Activated CD4-positive, alpha-beta T cell treated with anti-CD3 and anti-CD28 coated beads, Interleukin-2, amount 10 ng/mL, durations not matched to agents 7 days and 5 days (primary cell): ENCODE measurements around the gene ELFN2. TPM values are rescaled to one million over a fixed set of nuclear protein-coding genes. Genes with fewer than 3 reads are reported as not detected.
"Not testable (repeated sequence)": the region's sequence is repeated elsewhere in the genome, so short reads cannot be mapped to it uniquely, and the experiment has no call there.

Source experiments
- CTCF ChIA-PET: fragments of 350-600 bp; sonication (Branson Sonifier 250); formaldehyde crosslinking; loops from one replicate; lab custom pipeline; 2021; ENCODE audit warnings: antibody characterized with exemption; lab: Charles Lee
- POLR2A ChIA-PET: fragments of 350-600 bp; sonication (Branson Sonifier 250); formaldehyde crosslinking; loops from one replicate; lab custom pipeline; 2021; ENCODE audit warnings: antibody characterized with exemption; lab: Charles Lee
- DNase-seq: peaks from one replicate; pipeline ENCODE4 v3.0.0-alpha.2; 2020
- H3K27ac Mint-ChIP-seq: one replicate; pipeline ENCODE4 v1.8.0; 2021; ENCODE audit warnings: mild to moderate bottlenecking, moderate library complexity, mixed read lengths
- H3K27me3 Mint-ChIP-seq: one replicate; pipeline ENCODE4 v1.8.0; 2021; ENCODE audit warnings: mixed read lengths
- H3K36me3 Mint-ChIP-seq: one replicate; pipeline ENCODE4 v1.8.0; 2021; ENCODE audit warnings: low read depth, mixed read lengths
- H3K4me1 Mint-ChIP-seq: one replicate; pipeline ENCODE4 v1.8.0; 2021; ENCODE audit warnings: mixed read lengths
- H3K4me3 Mint-ChIP-seq: one replicate; pipeline ENCODE4 v1.8.0; 2021; ENCODE audit warnings: mild to moderate bottlenecking, moderate library complexity, mixed read lengths
- H3K9me3 Mint-ChIP-seq: one replicate; pipeline ENCODE4 v1.8.0; 2021; ENCODE audit warnings: mixed read lengths
- total RNA-seq, 2 experiments: library from RNA; stranded (reverse); gene quantifications; one replicate each; pipeline ENCODE4 v1.2.3, GENCODE V29; 2021

Gene ELFN2
- total RNA-seq, 2 experiments from 2014 or later, result 0.10 to 0.23 TPM

DNA sequence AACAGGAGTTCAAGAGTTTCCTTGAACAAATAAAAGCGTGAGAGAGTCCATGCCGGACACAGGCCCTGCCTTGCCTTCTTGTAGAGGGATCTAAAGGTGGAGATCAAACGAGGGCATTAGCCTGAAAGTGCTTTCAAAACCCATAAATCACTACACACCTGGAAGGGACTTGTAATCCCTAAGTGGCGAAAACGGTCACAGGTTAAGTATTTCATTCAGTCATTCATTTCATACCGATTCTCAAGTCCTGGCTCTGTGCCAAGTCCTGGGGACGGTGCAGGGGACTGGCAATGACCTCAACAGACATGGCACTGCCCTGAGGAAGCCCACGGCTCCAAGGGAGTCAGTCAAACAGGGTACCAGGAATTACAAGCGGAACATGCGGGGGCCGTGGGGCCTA is 26.6 kb downstream of the ELFN2 start:
- H3K27ac Mint-ChIP-seq, result no peak overlapping the region
- peaks cover 1% of the 10 kb centered on the region for H3K27me3 Mint-ChIP-seq
- no peaks in the 10 kb centered on the region for H3K9me3 Mint-ChIP-seq
- H3K4me1 Mint-ChIP-seq, result no peaks in the 10 kb centered on the region
- CTCF ChIA-PET, result interaction anchor here (0.6 kb wide), 1 partner anchor 39 kb away, joined by 3 read pairs; no protein-coding TSS in a partner anchor
- H3K36me3 Mint-ChIP-seq, result no peaks in the 10 kb centered on the region
- POLR2A ChIA-PET, result no interaction called here
- no peak overlapping the region for H3K4me3 Mint-ChIP-seq
- DNase-seq, result no peak

DNA sequence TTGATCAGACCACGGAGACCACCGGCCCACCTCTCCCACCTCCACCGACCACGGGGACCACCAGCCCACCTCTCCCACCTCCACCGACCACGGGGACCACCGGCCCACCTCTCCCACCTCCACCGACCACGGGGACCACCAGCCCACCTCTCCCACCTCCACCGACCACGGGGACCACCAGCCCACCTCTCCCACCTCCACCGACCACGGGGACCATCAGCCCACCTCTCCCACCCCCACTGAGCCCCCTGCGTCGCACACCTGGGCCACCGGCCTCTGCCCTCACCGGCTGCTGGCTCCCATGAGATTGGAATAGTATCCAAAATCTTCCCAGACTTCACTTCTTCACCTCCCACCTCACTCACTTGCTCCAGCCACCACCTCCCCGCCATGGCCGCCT is 27.8 kb downstream of the ELFN2 start:
- H3K4me3 Mint-ChIP-seq, H3K27me3 Mint-ChIP-seq, CTCF ChIA-PET, DNase-seq, H3K36me3 Mint-ChIP-seq, H3K9me3 Mint-ChIP-seq, H3K4me1 Mint-ChIP-seq, H3K27ac Mint-ChIP-seq, POLR2A ChIA-PET: not testable (repeated sequence)

DNA sequence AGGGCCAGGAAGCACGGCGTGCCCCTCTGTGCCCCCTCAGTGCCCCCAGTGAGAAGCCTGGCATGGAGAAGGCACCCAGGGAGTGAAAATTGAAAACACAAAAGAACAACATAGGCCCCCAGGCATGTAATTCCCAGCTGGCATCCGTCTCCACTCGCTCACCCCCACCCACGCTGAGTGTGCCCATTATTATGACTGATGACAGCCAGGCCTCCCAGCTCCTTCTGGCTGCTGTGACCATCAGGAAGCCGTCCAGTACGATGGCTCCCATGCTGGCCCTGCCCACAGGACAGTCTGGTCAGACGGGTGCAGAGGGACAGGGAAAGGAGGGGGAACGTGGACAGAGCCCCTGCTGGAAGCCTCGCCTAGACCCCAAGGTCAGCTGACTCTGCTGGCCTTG is 30.1 kb downstream of the ELFN2 start:
- Mint-ChIP-seq H3K27me3 (peaks cover 1% of the 10 kb centered on the region), H3K36me3 (no peaks in the 10 kb centered on the region), H3K27ac (no peak overlapping the region), H3K9me3 (no peaks in the 10 kb centered on the region), H3K4me1 (no peaks in the 10 kb centered on the region), H3K4me3 (no peak overlapping the region)
- ChIA-PET CTCF (no interaction called here), POLR2A (no interaction called here)
- DNase-seq, result no peak

DNA sequence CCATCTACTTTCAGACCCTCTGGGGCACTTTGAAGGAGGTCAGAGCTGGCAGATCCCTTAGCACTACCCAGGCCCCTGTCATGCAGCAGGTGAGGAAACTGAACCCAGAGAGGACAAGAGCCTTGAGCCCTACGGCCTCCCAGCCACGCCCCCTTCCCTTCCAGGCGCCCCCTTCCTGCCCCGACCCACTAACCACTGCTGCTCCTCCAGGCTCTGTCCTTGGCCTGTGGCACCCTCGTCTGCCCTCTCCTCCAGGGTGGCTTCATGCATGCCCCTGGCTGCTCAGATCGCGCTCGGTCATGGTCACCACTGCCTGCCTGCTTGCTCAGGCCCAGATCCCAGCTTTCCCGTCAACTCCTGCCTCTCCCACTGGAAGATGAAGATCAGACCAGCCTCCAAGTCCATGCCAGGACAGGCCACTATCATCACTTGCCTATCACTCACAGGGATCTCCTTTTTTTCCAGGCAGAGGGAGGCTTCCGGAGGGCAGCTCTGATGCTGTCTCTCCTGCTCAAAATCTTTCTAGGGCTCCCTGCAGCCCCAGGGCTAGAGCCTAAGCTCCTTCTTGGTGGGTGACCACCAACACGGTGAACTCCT is 30.7 kb downstream of the ELFN2 start:
- Mint-ChIP-seq H3K27me3 (peaks cover 1% of the 10 kb centered on the region), H3K9me3 (no peaks in the 10 kb centered on the region), H3K4me1 (no peaks in the 10 kb centered on the region), H3K36me3 (no peaks in the 10 kb centered on the region), H3K27ac (no peak overlapping the region), H3K4me3 (no peak overlapping the region)
- CTCF ChIA-PET, result interaction anchor here (1.0 kb wide), 1 partner anchor 12 kb away, joined by 5 read pairs; no protein-coding TSS in a partner anchor
- no peak for DNase-seq
- POLR2A ChIA-PET, result no interaction called here

DNA sequence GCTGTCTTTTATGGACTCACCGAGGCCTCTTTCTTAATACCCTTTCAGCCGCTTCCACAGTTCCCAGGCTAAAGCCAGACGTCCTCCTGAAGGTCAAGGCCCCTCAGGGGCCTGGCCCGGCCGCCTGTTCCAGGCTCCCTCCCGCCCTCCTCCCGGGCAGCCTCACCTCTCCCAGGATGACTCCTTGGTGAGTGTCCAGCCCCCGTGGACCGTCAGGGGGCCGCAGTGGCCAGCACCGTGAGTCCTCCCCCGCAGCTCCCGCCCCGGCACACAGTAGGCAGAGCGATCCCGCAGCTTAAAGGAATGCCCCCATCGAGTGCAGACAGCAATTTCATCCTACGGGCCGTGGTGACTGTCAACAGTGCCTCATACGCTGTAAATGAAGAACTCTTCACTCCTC is 32.9 kb downstream of the ELFN2 start:
- Mint-ChIP-seq H3K4me3 (no peak overlapping the region), H3K27ac (no peak overlapping the region), H3K36me3 (no peaks in the 10 kb centered on the region), H3K27me3 (peaks cover 1% of the 10 kb centered on the region), H3K4me1 (no peaks in the 10 kb centered on the region), H3K9me3 (no peaks in the 10 kb centered on the region)
- POLR2A ChIA-PET, result no interaction called here
- CTCF ChIA-PET, result no interaction called here
- no peak for DNase-seq

DNA sequence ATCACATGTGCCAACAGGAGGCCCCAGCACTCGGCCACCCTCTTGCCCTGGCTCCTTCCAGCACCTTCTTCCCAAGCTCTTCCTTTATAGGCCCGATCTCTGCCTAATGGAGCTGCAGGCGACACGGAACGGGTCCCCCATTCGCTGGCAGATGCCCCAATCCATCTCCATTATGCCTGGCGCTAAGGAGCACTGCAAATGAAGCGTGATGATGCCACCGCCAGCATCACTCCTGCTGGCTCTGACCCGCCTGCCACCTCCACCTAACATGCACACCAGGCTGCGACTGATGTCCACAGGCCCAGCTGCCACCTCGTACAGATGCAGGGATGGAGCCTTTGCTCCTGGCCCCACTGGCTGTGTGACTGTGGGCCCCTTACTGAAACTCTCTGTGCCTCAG is 33.5 kb downstream of the ELFN2 start:
- no peaks in the 10 kb centered on the region for H3K9me3 Mint-ChIP-seq
- no peaks in the 10 kb centered on the region for H3K4me1 Mint-ChIP-seq
- no peak for DNase-seq
- no peak overlapping the region for H3K27ac Mint-ChIP-seq
- ChIA-PET POLR2A (no interaction called here), CTCF (interaction anchor here (0.6 kb wide), 1 partner anchor 112 kb away, joined by 3 read pairs; no protein-coding TSS in a partner anchor)
- no peaks in the 10 kb centered on the region for H3K36me3 Mint-ChIP-seq
- H3K4me3 Mint-ChIP-seq, result no peak overlapping the region
- H3K27me3 Mint-ChIP-seq, result peaks cover 1% of the 10 kb centered on the region

DNA sequence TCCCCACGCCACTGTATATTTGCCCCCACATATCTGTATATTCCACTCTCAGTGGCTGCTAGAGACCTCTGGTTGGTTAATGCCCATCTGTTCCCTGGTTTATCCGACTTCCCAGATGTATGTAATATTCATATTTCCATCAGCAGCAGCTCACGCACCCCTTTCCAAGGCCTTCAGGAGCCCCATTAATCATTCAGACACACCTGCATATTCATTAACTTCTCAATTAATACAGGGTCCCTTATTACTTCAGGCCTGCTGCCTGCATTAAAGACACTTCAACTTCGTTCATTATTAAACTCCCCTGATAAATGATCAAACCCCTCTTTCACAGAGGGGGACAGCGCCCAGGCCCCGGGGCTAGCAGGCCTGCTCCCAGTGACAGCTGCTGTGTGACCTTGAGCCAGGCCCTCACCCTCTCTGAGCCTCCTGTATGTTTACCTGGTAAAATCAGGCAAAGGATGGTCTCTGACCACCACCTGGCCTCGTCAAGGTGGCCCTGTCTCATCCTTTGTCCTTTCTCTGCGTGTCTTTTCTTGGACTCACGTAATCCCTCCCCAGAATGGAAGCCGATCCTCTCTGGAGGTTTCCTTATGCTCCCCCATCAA is 34.5 kb downstream of the ELFN2 start:
- ChIA-PET POLR2A (no interaction called here), CTCF (no interaction called here)
- H3K4me1 Mint-ChIP-seq, result no peaks in the 10 kb centered on the region
- no peak for DNase-seq
- no peaks in the 10 kb centered on the region for H3K9me3 Mint-ChIP-seq
- H3K27me3 Mint-ChIP-seq, result peaks cover 1% of the 10 kb centered on the region
- H3K36me3 Mint-ChIP-seq, result no peaks in the 10 kb centered on the region
- H3K27ac Mint-ChIP-seq, result no peak overlapping the region
- no peak overlapping the region for H3K4me3 Mint-ChIP-seq

DNA sequence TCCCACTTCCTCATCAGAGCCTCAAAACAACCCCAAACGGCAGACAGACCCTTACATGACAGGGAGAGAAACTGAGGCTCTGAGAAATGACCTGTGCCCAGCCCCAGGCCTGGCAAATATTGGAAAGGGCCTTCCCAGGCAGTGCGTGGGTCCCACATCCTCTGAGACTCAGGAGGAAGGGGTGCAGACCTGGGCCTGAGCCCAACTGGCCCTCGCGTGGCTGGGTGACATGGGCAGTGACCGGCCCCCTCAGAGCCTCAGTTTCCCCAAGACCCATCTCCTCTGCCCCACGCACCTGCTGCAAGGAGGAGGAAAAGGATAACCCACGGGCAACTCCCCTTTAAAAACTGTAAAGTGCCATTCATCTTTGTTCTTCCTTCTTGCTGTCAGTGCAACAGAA is 35.6 kb downstream of the ELFN2 start:
- no peaks in the 10 kb centered on the region for H3K36me3 Mint-ChIP-seq
- H3K9me3 Mint-ChIP-seq, result no peaks in the 10 kb centered on the region
- ChIA-PET CTCF (no interaction called here), POLR2A (no interaction called here)
- peaks cover 1% of the 10 kb centered on the region for H3K27me3 Mint-ChIP-seq
- H3K4me1 Mint-ChIP-seq, result no peaks in the 10 kb centered on the region
- H3K4me3 Mint-ChIP-seq, result no peak overlapping the region
- DNase-seq, result no peak
- no peak overlapping the region for H3K27ac Mint-ChIP-seq

DNA sequence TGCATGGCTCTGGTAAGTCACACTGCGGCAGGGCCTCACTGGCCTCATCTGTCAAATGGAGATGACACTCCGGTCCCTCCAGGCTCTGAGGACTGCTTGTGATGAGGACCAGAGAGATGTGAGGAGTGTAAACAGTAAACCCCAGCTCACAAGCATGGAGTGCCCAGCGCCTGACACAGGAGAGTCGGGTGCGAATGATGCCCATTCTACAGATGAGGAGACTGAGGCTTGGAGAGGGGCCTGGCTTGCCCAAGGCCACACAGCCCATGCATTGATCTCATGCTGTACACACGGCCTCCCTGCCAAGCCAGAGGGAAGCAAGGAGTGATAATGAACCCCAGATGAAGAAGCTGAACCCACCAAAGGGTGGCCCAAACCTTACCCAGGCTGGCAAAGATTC is 37.2 kb downstream of the ELFN2 start:
- POLR2A ChIA-PET, result no interaction called here
- H3K27ac Mint-ChIP-seq, result no peak overlapping the region
- no peaks in the 10 kb centered on the region for H3K27me3 Mint-ChIP-seq
- H3K9me3 Mint-ChIP-seq, result no peaks in the 10 kb centered on the region
- no peaks in the 10 kb centered on the region for H3K36me3 Mint-ChIP-seq
- no peak for DNase-seq
- CTCF ChIA-PET, result interaction anchor here (2.0 kb wide), 1 partner anchor 72 kb away, joined by 5 read pairs; no protein-coding TSS in a partner anchor
- H3K4me1 Mint-ChIP-seq, result no peaks in the 10 kb centered on the region
- no peak overlapping the region for H3K4me3 Mint-ChIP-seq

DNA sequence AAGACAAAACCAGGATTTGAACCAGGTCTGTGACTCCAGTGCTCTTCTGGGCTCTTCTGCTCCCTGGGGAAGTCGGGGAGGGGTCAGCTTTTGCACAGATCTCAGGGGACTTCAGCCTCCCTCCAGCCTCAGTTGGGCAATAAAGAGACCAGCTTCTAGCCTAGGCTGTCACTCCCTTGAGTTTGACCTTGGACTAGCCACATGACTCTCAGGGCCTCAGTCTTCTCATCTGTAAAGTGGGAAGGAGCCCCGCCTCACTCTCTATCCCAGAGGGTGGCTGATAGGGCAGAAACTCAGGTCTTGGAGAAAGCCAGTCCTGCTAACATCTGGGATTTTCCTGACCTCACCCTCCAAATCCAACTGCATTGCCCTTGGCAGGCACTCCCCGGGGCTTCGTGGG is 38.7 kb downstream of the ELFN2 start:
- H3K27ac Mint-ChIP-seq, result no peak overlapping the region
- no peaks in the 10 kb centered on the region for H3K9me3 Mint-ChIP-seq
- no peak for DNase-seq
- no peak overlapping the region for H3K4me3 Mint-ChIP-seq
- no peaks in the 10 kb centered on the region for H3K4me1 Mint-ChIP-seq
- H3K36me3 Mint-ChIP-seq, result no peaks in the 10 kb centered on the region
- H3K27me3 Mint-ChIP-seq, result no peaks in the 10 kb centered on the region
- CTCF ChIA-PET, result interaction anchor here (2.0 kb wide), 1 partner anchor 71 kb away, joined by 5 read pairs; no protein-coding TSS in a partner anchor
- POLR2A ChIA-PET, result no interaction called here

DNA sequence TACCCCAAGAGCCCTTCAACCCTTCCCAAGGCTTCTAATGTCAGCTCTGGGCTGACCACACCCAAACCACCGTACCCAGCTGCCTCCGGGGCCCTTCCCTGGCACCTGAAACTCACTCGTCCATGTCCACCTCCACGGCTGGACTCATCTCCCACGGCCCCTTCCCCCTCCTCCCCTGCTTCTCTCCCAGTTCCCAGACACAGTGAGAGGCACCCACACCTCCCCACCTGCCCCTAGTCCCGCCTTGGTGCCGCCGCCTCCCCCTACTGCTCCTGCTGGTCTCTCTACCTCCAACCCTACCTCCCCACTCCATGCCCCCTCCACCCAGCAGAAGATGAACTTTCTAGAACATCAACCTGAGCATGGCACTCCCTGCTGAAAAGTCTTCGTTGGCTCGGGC is 39.5 kb downstream of the ELFN2 start:
- Mint-ChIP-seq H3K9me3 (no peaks in the 10 kb centered on the region), H3K36me3 (no peaks in the 10 kb centered on the region), H3K27ac (no peak overlapping the region), H3K4me1 (no peaks in the 10 kb centered on the region), H3K27me3 (no peaks in the 10 kb centered on the region), H3K4me3 (no peak overlapping the region)
- DNase-seq, result no peak
- POLR2A ChIA-PET, result no interaction called here
- CTCF ChIA-PET, result no interaction called here

DNA sequence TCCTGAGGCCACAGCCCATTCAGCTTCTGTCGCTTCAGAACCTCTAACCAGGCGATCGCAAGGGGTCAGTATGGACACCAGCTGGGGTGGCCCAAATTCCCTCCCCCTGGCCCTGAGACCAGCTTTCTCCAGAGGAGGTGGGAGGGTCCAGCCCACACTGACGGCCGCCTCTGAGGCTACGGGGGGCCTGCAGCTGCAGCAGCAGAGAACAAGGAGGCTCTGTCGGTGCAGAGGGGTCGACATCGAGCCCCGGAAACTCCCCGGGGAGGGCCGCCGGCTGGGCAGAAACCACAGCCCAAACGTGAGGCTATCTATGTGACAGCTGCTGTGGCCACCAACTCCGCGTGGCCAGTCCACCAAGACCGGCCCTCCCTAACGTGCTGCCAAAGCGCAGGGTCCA is 40.8 kb downstream of the ELFN2 start:
- Mint-ChIP-seq H3K36me3 (no peaks in the 10 kb centered on the region), H3K4me3 (no peak overlapping the region), H3K4me1 (no peaks in the 10 kb centered on the region), H3K9me3 (no peaks in the 10 kb centered on the region), H3K27me3 (no peaks in the 10 kb centered on the region), H3K27ac (no peak overlapping the region)
- ChIA-PET CTCF (interaction anchor here (1.7 kb wide), 1 partner anchor 19 kb away, joined by 5 read pairs; no protein-coding TSS in a partner anchor), POLR2A (no interaction called here)
- DNase-seq, result no peak

DNA sequence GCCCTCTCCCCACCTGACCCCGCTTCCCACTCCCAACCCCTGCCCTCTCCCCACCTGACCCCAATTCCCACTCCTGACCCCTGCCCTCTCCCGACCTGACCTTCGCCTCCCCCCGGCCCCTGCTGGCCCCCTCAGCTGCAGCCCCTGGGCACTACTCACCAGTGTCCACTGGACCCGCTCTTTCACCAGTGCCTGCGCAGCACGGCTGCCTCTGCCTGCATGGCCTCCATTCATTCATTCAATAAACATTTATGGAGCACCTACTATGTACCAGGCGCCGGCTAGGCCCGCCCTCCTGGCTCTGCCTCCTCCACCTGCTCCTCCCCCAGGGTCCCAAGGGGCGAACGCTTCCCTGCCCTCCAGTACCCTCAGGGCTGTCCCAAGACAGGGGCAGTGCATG is 42.6 kb downstream of the ELFN2 start:
- CTCF ChIA-PET, result no interaction called here
- Mint-ChIP-seq H3K4me1 (no peaks in the 10 kb centered on the region), H3K36me3 (no peaks in the 10 kb centered on the region)

More for the DNA sequence above, 42.6 kb downstream of the ELFN2 start:
- Mint-ChIP-seq H3K27me3 (no peaks in the 10 kb centered on the region), H3K9me3 (no peaks in the 10 kb centered on the region), H3K27ac (no peak overlapping the region), H3K4me3 (no peak overlapping the region)
- no peak for DNase-seq
- POLR2A ChIA-PET, result no interaction called here
